HCT116 (cell line): Measurements from ENCODE around the gene LY86. TPM values are rescaled to one million over a fixed set of nuclear protein-coding genes. Genes with fewer than 3 reads are reported as not detected.

Source experiments
- ATAC-seq: fragments of 200-7000 bp; cut with Tn5 transposase; 2 replicates; pipeline ENCODE4 v1.9.1; 2020; ENCODE audit warnings: mild to moderate bottlenecking, moderate library complexity
- BruUV-seq: library from RNA; stranded (reverse); fragments of 400-500 nt; replicated peaks from 2 replicates; lab custom pipeline; 2021; lab: Mats Ljungman, UMichigan
- CTCF ChIA-PET: fragments of 300-600 bp; sonication (Branson Sonifier 250); formaldehyde crosslinking; loops from one replicate; lab custom pipeline; 2021; ENCODE audit warnings: antibody characterized with exemption; lab: Charles Lee
- POLR2A ChIA-PET: fragments of 300-600, 350-600 bp; sonication (Branson Sonifier 250); formaldehyde crosslinking; loops from one replicate; lab custom pipeline; 2021; ENCODE audit warnings: antibody characterized with exemption; lab: Charles Lee
- RAD21 ChIA-PET, 2 experiments: fragments of 300-600 bp; sonication (Branson Sonifier 250); formaldehyde crosslinking; loops; one replicate each; lab custom pipeline; 2023; ENCODE audit warnings: low total read pairs in 2 of 2; ENCODE audit not compliant: uncharacterized antibody in 2 of 2, unreplicated experiment in 2 of 2, low non-redundant PET in 1 of 2; lab: Charles Lee
- DNase-seq: peaks from one replicate; pipeline ENCODE4 v3.0.0-alpha.2; 2010; ENCODE audit warnings: low read depth, low spot score
- H2AFZ ChIP-seq: fragments of 200-600 bp; shearing (Covaris generic), sonication (generic); 2 replicates; pipeline ENCODE4 v1.6.1; 2017; ENCODE audit warnings: low read depth, mixed run types, mixed read lengths, antibody characterized with exemption, low read length; ENCODE audit not compliant: poor library complexity, severe bottlenecking
- H3K27ac ChIP-seq: 2 replicates; pipeline ENCODE4 v1.5.1; 2012; ENCODE audit warnings: low read depth, low read length
- H3K27me3 ChIP-seq: fragments of 200-600 bp; sonication (generic); 2 replicates; pipeline ENCODE4 v1.6.1; 2016; ENCODE audit warnings: mixed run types, low read length, mixed read lengths; ENCODE audit not compliant: insufficient read depth
- H3K36me3 ChIP-seq, 2 experiments: fragments of 200-500 bp in 1 of 2; fragments of 200-600 bp in 1 of 2; sonication (Bioruptor generic) in 1 of 2; sonication (generic) in 1 of 2; 2 replicates each; pipeline versions ENCODE4 v1.5.1 to v1.6.1; 2014 to 2016; ENCODE audit warnings: low read length in 2 of 2, inconsistent platforms in 1 of 2, mixed read lengths in 1 of 2, mixed run types in 1 of 2; ENCODE audit not compliant: insufficient read depth in 2 of 2, control insufficient read depth in 1 of 2
- H3K4me1 ChIP-seq, 2 experiments: fragments of 200-600 bp in 1 of 2; sonication (generic) in 1 of 2; 2 replicates each; pipeline versions ENCODE4 v1.5.1 to v1.6.1; 2012 to 2017; ENCODE audit warnings: low read length in 2 of 2, inconsistent platforms in 1 of 2, mild to moderate bottlenecking in 1 of 2, mixed read lengths in 1 of 2, mixed run types in 1 of 2, moderate library complexity in 1 of 2; ENCODE audit not compliant: insufficient read depth in 2 of 2, control insufficient read depth in 1 of 2
- H3K4me2 ChIP-seq: fragments of 200-600 bp; sonication (generic); 2 replicates; pipeline ENCODE4 v1.6.1; 2017; ENCODE audit warnings: mixed run types, low read length, mixed read lengths
- H3K4me3 ChIP-seq, 2 experiments: fragments of 200-600 bp in 1 of 2; sonication (generic) in 1 of 2; replicated peaks in 1 of 2; 2 replicates each; pipeline ENCODE4 v1.5.1; 2011 to 2016; ENCODE audit warnings: low read length in 2 of 2, control low read depth in 1 of 2, low read depth in 1 of 2, mild to moderate bottlenecking in 1 of 2, mixed read lengths in 1 of 2, mixed run types in 1 of 2
- H3K79me2 ChIP-seq: fragments of 200-600 bp; sonication (generic); 2 replicates; pipeline ENCODE4 v1.6.1; 2017; ENCODE audit warnings: mild to moderate bottlenecking, mixed run types, low read length, moderate library complexity, mixed read lengths; ENCODE audit not compliant: insufficient read depth
- H3K9ac ChIP-seq: fragments of 200-600 bp; sonication (generic); 2 replicates; pipeline ENCODE4 v1.6.1; 2016; ENCODE audit warnings: low read length, mixed read lengths
- H3K9me2 ChIP-seq: fragments of 200-600 bp; sonication (generic), shearing (Covaris generic); 2 replicates; pipeline ENCODE4 v1.6.1; 2017; ENCODE audit warnings: mixed run types, mild to moderate bottlenecking, moderate library complexity; ENCODE audit not compliant: insufficient read depth
- H3K9me3 ChIP-seq, 2 experiments: fragments of 200-500 bp in 1 of 2; fragments of 200-600 bp in 1 of 2; sonication (Bioruptor generic) in 1 of 2; sonication (generic) in 1 of 2; 2 replicates each; pipeline ENCODE4 v1.6.1; 2014 to 2017; ENCODE audit warnings: low read length in 2 of 2, mixed read lengths in 2 of 2, inconsistent platforms in 1 of 2, low read depth in 1 of 2, mild to moderate bottlenecking in 1 of 2, mixed run types in 1 of 2, moderate library complexity in 1 of 2; ENCODE audit not compliant: control insufficient read depth in 1 of 2, insufficient read depth in 1 of 2
- H4K20me1 ChIP-seq: fragments of 200-600 bp; sonication (generic), shearing (Covaris generic); 2 replicates; pipeline ENCODE4 v1.6.1; 2017; ENCODE audit warnings: mixed run types, mild to moderate bottlenecking, moderate library complexity; ENCODE audit not compliant: insufficient read depth
- ATF3 ChIP-seq: IDR thresholded peaks from 2 replicates; pipeline ENCODE4 v1.6.1; 2012
- CBX3 ChIP-seq: IDR thresholded peaks from 2 replicates; pipeline ENCODE4 v1.6.1; 2012; ENCODE audit warnings: low read depth
- EGR1 ChIP-seq: IDR thresholded peaks from 2 replicates; pipeline ENCODE4 v1.6.1; 2012; ENCODE audit warnings: low read depth
- ELF1 ChIP-seq: IDR thresholded peaks from 2 replicates; pipeline ENCODE4 v1.6.1; 2012; ENCODE audit warnings: low read depth, borderline replicate concordance
- EZH2 ChIP-seq: fragments of 200-600 bp; sonication (generic); IDR thresholded peaks from 2 replicates; pipeline ENCODE4 v1.6.1; 2017; ENCODE audit warnings: antibody characterized with exemption, mixed run types
- EZH2phosphoT487 ChIP-seq: fragments of 200-600 bp; IDR thresholded peaks from 2 replicates; pipeline ENCODE4 v1.6.1; 2018; ENCODE audit warnings: antibody characterized with exemption, borderline replicate concordance
- FOSL1 ChIP-seq: IDR thresholded peaks from 2 replicates; pipeline ENCODE4 v1.6.1; 2012; ENCODE audit warnings: low read depth
- JUND ChIP-seq: IDR thresholded peaks from 2 replicates; pipeline ENCODE4 v1.6.1; 2012
- MAX ChIP-seq: IDR thresholded peaks from 2 replicates; pipeline ENCODE4 v1.6.1; 2012
- POLR2A ChIP-seq: IDR thresholded peaks from 2 replicates; pipeline ENCODE4 v1.7.0; 2011; ENCODE audit warnings: borderline replicate concordance; ENCODE audit not compliant: insufficient read depth, insufficient read length; ENCODE audit errors: extremely low read depth
- POLR2AphosphoS5 ChIP-seq: IDR thresholded peaks from 2 replicates; pipeline ENCODE4 v1.6.1; 2011; ENCODE audit warnings: mild to moderate bottlenecking, low read depth, low read length, moderate library complexity
- RAD21 ChIP-seq: IDR thresholded peaks from 2 replicates; pipeline ENCODE4 v1.6.1; 2012; ENCODE audit warnings: low read depth, mild to moderate bottlenecking
- REST ChIP-seq: IDR thresholded peaks from 2 replicates; pipeline ENCODE4 v1.6.1; 2012; ENCODE audit warnings: low read depth
- SP1 ChIP-seq: IDR thresholded peaks from 2 replicates; pipeline ENCODE4 v1.6.1; 2012; ENCODE audit warnings: low read depth
- SRF ChIP-seq: IDR thresholded peaks from 2 replicates; pipeline ENCODE4 v1.6.1; 2012; ENCODE audit warnings: low read depth
- TCF7L2 ChIP-seq: IDR thresholded peaks from 2 replicates; pipeline ENCODE4 v1.7.0; 2011; ENCODE audit warnings: borderline replicate concordance, inconsistent platforms; ENCODE audit not compliant: insufficient read depth, insufficient read length; ENCODE audit errors: extremely low read depth
- YY1 ChIP-seq: IDR thresholded peaks from 2 replicates; pipeline ENCODE4 v1.6.1; 2011; ENCODE audit warnings: low read length, low read depth, moderate library complexity, mild to moderate bottlenecking; ENCODE audit not compliant: insufficient replicate concordance; ENCODE audit errors: extremely low read depth
- ZBTB33 ChIP-seq: IDR thresholded peaks from 2 replicates; pipeline ENCODE4 v1.6.1; 2011; ENCODE audit warnings: mild to moderate bottlenecking, low read length, moderate library complexity; ENCODE audit not compliant: insufficient replicate concordance; ENCODE audit errors: extremely low read depth
- ZFX ChIP-seq: fragments of 450-650 bp; IDR thresholded peaks from 2 replicates; pipeline ENCODE4 v1.6.1; 2017
- ZNF274 ChIP-seq: fragments of 200-500 bp; sonication (Bioruptor generic); IDR thresholded peaks from 2 replicates; pipeline ENCODE4 v1.6.1; 2014; ENCODE audit warnings: mild to moderate bottlenecking, low read depth, low read length, inconsistent platforms
- intact Hi-C: fragments of 100-400 bp; cut with micrococcal nuclease; formaldehyde crosslinking; loops from 2 replicates; pipeline ENCODE4 v1.10.0; 2022
- total RNA-seq: library from RNA; stranded (reverse); gene quantifications from one replicate; pipeline ENCODE4 v1.2.1, GENCODE V29; 2021; ENCODE audit not compliant: unreplicated experiment

The LY86 gene
- total RNA-seq, 1 experiment from 2014 or later = not detected

- Histone ChIP-seq H3K27me3 (peaks cover 52% of the 10 kb centered on the region), H3K36me3 (no peaks in the 10 kb centered on the region), H3K4me2 (no peak overlapping the region), H3K4me1 (no peaks in the 10 kb centered on the region), H3K9ac (no peak overlapping the region), H3K9me3 (no peaks in the 10 kb centered on the region; a peak in 1 of 4 replicates), H3K4me3 (no peak overlapping the region), H3K27ac (no peak overlapping the region), H3K79me2 (no peaks in the 10 kb centered on the region), H4K20me1 (no peaks in the 10 kb centered on the region), H2AFZ (no peak overlapping the region), H3K9me2 (0 out of 2 replicates have a peak, but pooled peaks cover 2% of the 10 kb centered on the region)
- ChIA-PET POLR2A (no interaction called here), RAD21 (no interaction called here), CTCF (no interaction called here)
- TF ChIP-seq ELF1 = no peak
- no peak for TF ChIP-seq SP1
- TF ChIP-seq EZH2 = no peak
- TF ChIP-seq RAD21 = no peak
- no peak for TF ChIP-seq JUND
- TF ChIP-seq SRF = no peak
- no peak for TF ChIP-seq EGR1
- TF ChIP-seq ZFX = no peak
- TF ChIP-seq ATF3 = no peak
- TF ChIP-seq EZH2phosphoT487 = no peak
- no peak for TF ChIP-seq POLR2A
- no peak for TF ChIP-seq ZBTB33
- TF ChIP-seq CBX3 = no peak
- TF ChIP-seq MAX = no peak
- TF ChIP-seq YY1 = no peak
- no peak for TF ChIP-seq TCF7L2
- TF ChIP-seq POLR2AphosphoS5 = no peak
- TF ChIP-seq FOSL1 = no peak
- TF ChIP-seq REST = no peak
- TF ChIP-seq ZNF274 = no peak
- intact Hi-C loops = no loop called here
- DNase-seq (no peak), ATAC-seq (no peak)
- BruUV-seq = no TSS peak
Measured at GRCh38 chr6:6539036-6539435, 49.5 kb upstream of the LY86 start.
